Measurements from ENCODE around the gene NR1H2.

NR1H2 gene

DNA sequence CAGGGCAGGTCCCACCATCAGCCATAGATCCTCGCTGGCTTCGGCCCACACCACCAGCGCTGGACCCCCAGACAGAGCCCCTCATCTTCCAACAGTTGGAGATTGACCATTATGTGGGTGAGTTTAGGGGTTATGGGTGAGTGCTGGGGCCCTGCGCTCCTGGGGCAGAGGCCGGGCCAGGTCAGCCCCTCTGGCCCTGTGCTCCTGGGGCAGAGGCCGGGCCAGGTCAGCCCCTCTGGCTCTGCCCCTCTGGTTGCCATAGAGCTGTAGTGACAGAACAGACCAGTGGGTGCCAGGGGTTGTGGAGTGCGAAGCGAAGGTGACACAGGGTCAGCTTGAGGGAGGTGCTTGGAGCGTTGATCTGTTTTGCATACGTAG is 23.1 kb downstream of the NR1H2 start:
- Histone ChIP-seq H3K9me3 (ENCODE audit: insufficient read depth, low read length) (no peaks in the 10 kb centered on the region), H3K36me3 (ENCODE audit: insufficient read depth, insufficient read length, low read length) (peaks cover 43% of the 10 kb centered on the region), H3K27me3 (ENCODE audit: insufficient read depth, insufficient read length) (no peaks in the 10 kb centered on the region), H3K4me1 (ENCODE audit: insufficient read depth, insufficient read length) (no peaks in the 10 kb centered on the region), H3K4me3 (ENCODE audit: insufficient read length, low read depth) (no peak overlapping the region), H3K9ac (ENCODE audit: insufficient read length, low read depth) (no peak overlapping the region)
- TF ChIP-seq YY1 (IDR thresholded peaks at IDR 0.05; ENCODE audit: insufficient read depth, insufficient read length) (no peak), SUZ12 (IDR thresholded peaks at IDR 0.05; ENCODE audit: extremely low read depth, insufficient read depth, insufficient read length) (no peak), ZNF274 (IDR thresholded peaks at IDR 0.05; ENCODE audit: low read depth, low read length) (no peak)
- DNase-seq (ENCODE audit: low read depth, low spot score), result no peak

DNA sequence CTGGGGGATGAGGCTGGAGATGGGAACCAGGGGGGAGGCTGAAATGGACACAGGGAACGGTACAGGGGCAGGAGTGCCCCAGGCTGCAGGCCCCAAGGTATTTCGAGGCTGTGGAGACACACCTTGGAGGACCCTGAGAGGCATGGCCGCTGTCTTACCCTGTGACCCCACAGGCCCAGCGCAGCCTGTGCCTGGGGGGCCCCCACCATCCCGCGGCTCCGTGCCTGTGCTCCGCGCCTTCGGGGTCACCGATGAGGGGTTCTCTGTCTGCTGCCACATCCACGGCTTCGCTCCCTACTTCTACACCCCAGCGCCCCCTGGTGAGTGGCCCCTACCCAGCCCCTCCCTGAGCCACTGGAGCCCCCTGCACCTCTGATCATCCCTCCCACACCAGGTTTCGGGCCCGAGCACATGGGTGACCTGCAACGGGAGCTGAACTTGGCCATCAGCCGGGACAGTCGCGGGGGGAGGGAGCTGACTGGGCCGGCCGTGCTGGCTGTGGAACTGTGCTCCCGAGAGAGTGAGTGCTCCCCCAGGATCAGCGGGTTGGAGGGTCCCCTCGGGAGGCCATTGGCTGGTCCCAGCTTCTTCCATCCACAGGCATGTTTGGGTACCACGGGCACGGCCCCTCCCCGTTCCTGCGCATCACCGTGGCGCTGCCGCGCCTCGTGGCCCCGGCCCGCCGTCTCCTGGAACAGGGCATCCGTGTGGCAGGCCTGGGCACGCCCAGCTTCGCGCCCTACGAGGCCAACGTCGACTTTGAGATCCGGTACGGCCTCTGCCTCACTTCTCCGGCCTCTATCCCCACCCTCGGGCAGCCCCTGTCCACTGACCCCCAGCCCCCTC is 25.6 kb downstream of the NR1H2 start:
- Histone ChIP-seq H3K4me1 (ENCODE audit: insufficient read depth, insufficient read length) (no peaks in the 10 kb centered on the region), H3K27me3 (ENCODE audit: insufficient read depth, insufficient read length) (no peaks in the 10 kb centered on the region), H3K4me3 (ENCODE audit: insufficient read length, low read depth) (no peak overlapping the region), H3K36me3 (ENCODE audit: insufficient read depth, insufficient read length, low read length) (peaks cover 60% of the 10 kb centered on the region), H3K9ac (ENCODE audit: insufficient read length, low read depth) (no peak overlapping the region), H3K9me3 (ENCODE audit: insufficient read depth, low read length) (no peaks in the 10 kb centered on the region)
- no peak for DNase-seq (ENCODE audit: low read depth, low spot score)
- no peak for TF ChIP-seq SUZ12 (IDR thresholded peaks at IDR 0.05; ENCODE audit: extremely low read depth, insufficient read depth, insufficient read length)

DNA sequence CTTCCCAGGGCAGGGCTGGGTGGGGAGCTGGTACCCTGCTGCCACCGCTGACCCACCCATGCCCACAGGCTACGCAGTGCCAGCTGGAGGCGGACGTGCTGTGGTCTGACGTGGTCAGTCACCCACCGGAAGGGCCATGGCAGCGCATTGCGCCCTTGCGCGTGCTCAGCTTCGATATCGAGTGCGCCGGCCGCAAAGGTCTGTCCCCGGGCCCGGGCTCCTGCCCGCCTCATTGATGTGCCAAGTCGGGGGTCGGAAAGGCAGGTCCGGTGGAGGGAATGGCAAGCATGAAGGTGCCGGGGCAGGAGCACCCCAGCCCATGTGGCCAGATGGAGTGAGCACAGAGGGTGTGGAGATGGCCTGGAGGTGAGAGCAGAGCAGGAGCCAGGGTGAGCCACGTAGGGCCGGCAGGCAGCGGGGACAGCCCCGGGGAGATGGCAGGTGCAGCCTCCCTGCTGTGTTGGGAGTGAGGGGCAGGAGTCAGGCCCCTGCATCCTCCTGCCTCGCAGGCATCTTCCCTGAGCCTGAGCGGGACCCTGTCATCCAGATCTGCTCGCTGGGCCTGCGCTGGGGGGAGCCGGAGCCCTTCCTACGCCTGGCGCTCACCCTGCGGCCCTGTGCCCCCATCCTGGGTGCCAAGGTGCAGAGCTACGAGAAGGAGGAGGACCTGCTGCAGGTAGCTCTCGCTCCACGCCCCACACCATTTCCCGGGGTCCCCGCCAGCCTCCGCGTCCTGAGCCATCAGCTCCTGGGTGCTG is 26.5 kb downstream of the NR1H2 start:
- no peak for TF ChIP-seq SUZ12 (IDR thresholded peaks at IDR 0.05; ENCODE audit: extremely low read depth, insufficient read depth, insufficient read length)
- no peak for TF ChIP-seq ZNF274 (IDR thresholded peaks at IDR 0.05; ENCODE audit: low read depth, low read length)
- no peak for TF ChIP-seq YY1 (IDR thresholded peaks at IDR 0.05; ENCODE audit: insufficient read depth, insufficient read length)

DNA sequence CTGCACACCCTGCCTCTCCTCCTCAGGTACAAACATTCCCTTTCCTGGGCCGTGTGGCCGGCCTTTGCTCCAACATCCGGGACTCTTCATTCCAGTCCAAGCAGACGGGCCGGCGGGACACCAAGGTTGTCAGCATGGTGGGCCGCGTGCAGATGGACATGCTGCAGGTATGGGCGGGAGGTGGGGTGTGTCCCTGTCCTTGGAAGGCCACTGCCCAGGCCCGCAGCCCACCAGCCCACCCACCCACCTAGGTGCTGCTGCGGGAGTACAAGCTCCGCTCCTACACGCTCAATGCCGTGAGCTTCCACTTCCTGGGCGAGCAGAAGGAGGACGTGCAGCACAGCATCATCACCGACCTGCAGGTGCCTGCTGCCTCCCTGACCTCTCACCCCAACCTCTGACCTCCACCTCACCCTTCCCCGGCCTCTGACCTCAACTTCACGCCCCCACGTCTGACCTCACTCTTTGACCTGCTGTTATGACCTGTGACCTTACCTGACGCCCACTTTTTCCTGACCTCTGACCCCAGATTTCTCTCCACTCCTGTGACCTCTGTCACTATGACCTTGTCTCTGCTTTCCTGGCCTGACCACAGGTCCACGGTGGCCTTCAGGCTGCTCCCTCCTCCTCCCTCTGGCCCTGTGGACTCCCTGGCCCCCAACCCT is 30.0 kb downstream of the NR1H2 start:
- Histone ChIP-seq H3K9me3 (ENCODE audit: insufficient read depth, low read length) (no peaks in the 10 kb centered on the region), H3K27me3 (ENCODE audit: insufficient read depth, insufficient read length) (no peaks in the 10 kb centered on the region), H3K4me3 (ENCODE audit: insufficient read length, low read depth) (no peak overlapping the region), H3K9ac (ENCODE audit: insufficient read length, low read depth) (no peak overlapping the region), H3K36me3 (ENCODE audit: insufficient read depth, insufficient read length, low read length) (peaks cover 80% of the 10 kb centered on the region), H3K4me1 (ENCODE audit: insufficient read depth, insufficient read length) (no peaks in the 10 kb centered on the region)
- TF ChIP-seq SUZ12 (IDR thresholded peaks at IDR 0.05; ENCODE audit: extremely low read depth, insufficient read depth, insufficient read length) (no peak), YY1 (IDR thresholded peaks at IDR 0.05; ENCODE audit: insufficient read depth, insufficient read length) (no peak), ZNF274 (IDR thresholded peaks at IDR 0.05; ENCODE audit: low read depth, low read length) (no peak)
- no peak for DNase-seq (ENCODE audit: low read depth, low spot score)

More for the DNA sequence above, 26.5 kb downstream of the NR1H2 start:
- Histone ChIP-seq H3K9ac (ENCODE audit: insufficient read length, low read depth) (no peak overlapping the region), H3K36me3 (ENCODE audit: insufficient read depth, insufficient read length, low read length) (peaks cover 64% of the 10 kb centered on the region), H3K4me1 (ENCODE audit: insufficient read depth, insufficient read length) (no peaks in the 10 kb centered on the region), H3K9me3 (ENCODE audit: insufficient read depth, low read length) (no peaks in the 10 kb centered on the region), H3K27me3 (ENCODE audit: insufficient read depth, insufficient read length) (no peaks in the 10 kb centered on the region), H3K4me3 (ENCODE audit: insufficient read length, low read depth) (no peak overlapping the region)
- no peak for DNase-seq (ENCODE audit: low read depth, low spot score)

DNA sequence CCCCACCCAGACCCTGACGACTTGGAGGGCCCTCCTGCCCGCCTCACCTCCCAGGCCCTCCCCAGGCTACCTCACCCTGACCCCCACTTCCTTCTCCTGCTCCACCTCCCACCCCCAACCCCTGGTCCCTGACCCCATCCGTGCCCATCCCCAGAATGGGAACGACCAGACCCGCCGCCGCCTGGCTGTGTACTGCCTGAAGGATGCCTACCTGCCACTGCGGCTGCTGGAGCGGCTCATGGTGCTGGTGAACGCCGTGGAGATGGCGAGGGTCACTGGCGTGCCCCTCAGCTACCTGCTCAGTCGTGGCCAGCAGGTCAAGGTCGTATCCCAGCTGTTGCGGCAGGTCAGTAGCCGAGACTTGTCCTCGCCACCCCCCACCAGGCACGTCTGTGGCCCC is 30.6 kb downstream of the NR1H2 start:
- no peaks in the 10 kb centered on the region for H3K9me3 ChIP-seq (ENCODE audit: insufficient read depth, low read length)
- H3K36me3 ChIP-seq (ENCODE audit: insufficient read depth, insufficient read length, low read length), result peaks cover 75% of the 10 kb centered on the region
- no peaks in the 10 kb centered on the region for H3K27me3 ChIP-seq (ENCODE audit: insufficient read depth, insufficient read length)
- DNase-seq (ENCODE audit: low read depth, low spot score), result no peak
- H3K4me1 ChIP-seq (ENCODE audit: insufficient read depth, insufficient read length), result no peaks in the 10 kb centered on the region
- no peak overlapping the region for H3K9ac ChIP-seq (ENCODE audit: insufficient read length, low read depth)
- H3K4me3 ChIP-seq (ENCODE audit: insufficient read length, low read depth), result no peak overlapping the region
- TF ChIP-seq SUZ12 (IDR thresholded peaks at IDR 0.05; ENCODE audit: extremely low read depth, insufficient read depth, insufficient read length), result no peak
- TF ChIP-seq YY1 (IDR thresholded peaks at IDR 0.05; ENCODE audit: insufficient read depth, insufficient read length), result no peak
- no peak for TF ChIP-seq ZNF274 (IDR thresholded peaks at IDR 0.05; ENCODE audit: low read depth, low read length)

DNA sequence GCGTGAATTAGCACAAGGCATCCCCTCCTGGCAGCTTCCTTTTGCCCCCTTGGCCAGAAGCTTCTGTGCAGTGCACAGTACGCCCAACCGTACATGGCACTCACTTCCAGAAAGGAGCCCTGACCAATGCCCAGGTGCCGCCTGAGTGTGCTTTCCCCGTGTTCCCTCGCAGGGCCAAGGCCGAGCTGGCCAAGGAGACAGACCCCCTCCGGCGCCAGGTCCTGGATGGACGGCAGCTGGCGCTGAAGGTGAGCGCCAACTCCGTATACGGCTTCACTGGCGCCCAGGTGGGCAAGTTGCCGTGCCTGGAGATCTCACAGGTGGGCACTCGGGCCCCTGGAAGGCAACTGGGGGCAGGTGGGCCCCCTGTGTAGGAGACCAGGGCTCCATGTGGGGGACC is 33.1 kb downstream of the NR1H2 start:
- TF ChIP-seq ZNF274 (IDR thresholded peaks at IDR 0.05; ENCODE audit: low read depth, low read length) (no peak), YY1 (IDR thresholded peaks at IDR 0.05; ENCODE audit: insufficient read depth, insufficient read length) (no peak), SUZ12 (IDR thresholded peaks at IDR 0.05; ENCODE audit: extremely low read depth, insufficient read depth, insufficient read length) (no peak)
- Histone ChIP-seq H3K9ac (ENCODE audit: insufficient read length, low read depth) (no peak overlapping the region), H3K27me3 (ENCODE audit: insufficient read depth, insufficient read length) (no peaks in the 10 kb centered on the region), H3K4me3 (ENCODE audit: insufficient read length, low read depth) (no peak overlapping the region), H3K4me1 (ENCODE audit: insufficient read depth, insufficient read length) (no peaks in the 10 kb centered on the region), H3K36me3 (ENCODE audit: insufficient read depth, insufficient read length, low read length) (peaks cover 71% of the 10 kb centered on the region), H3K9me3 (ENCODE audit: insufficient read depth, low read length) (no peaks in the 10 kb centered on the region)
- no peak for DNase-seq (ENCODE audit: low read depth, low spot score)

DNA sequence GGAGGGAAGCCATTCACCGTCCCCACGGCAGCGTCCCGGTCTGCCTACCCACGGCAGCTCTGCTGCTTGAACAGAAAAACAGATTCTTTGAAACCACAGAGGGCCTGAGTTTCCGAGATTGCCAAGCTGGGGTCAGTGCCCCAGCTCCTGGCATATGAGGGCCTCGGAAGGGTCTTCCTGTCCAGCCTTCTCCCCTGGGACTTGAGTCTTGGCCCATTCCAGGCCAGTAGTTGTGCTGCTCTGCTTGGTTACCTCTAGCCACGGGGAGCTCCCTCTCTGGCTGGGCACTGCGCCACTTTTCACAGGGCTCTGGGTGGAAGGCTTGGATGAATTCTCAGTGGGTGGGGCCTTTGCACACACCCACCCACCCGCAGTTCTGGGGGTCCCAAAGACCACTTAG is 33.9 kb downstream of the NR1H2 start:
- peaks cover under 1% of the 10 kb centered on the region for H3K4me1 ChIP-seq (ENCODE audit: insufficient read depth, insufficient read length)
- no peaks in the 10 kb centered on the region for H3K27me3 ChIP-seq (ENCODE audit: insufficient read depth, insufficient read length)
- no peak overlapping the region for H3K4me3 ChIP-seq (ENCODE audit: insufficient read length, low read depth)
- TF ChIP-seq ZNF274 (IDR thresholded peaks at IDR 0.05; ENCODE audit: low read depth, low read length) (no peak), YY1 (IDR thresholded peaks at IDR 0.05; ENCODE audit: insufficient read depth, insufficient read length) (no peak), SUZ12 (IDR thresholded peaks at IDR 0.05; ENCODE audit: extremely low read depth, insufficient read depth, insufficient read length) (no peak)
- no peaks in the 10 kb centered on the region for H3K9me3 ChIP-seq (ENCODE audit: insufficient read depth, low read length)
- peaks cover 73% of the 10 kb centered on the region for H3K36me3 ChIP-seq (ENCODE audit: insufficient read depth, insufficient read length, low read length)
- no peak for DNase-seq (ENCODE audit: low read depth, low spot score)
- H3K9ac ChIP-seq (ENCODE audit: insufficient read length, low read depth), result no peak overlapping the region

All from NT2/D1 (cell line).